ENCODE results near the gene GLRA1. TPM values are rescaled to one million over a fixed set of nuclear protein-coding genes. Genes with fewer than 3 reads are reported as not detected.

The GLRA1 gene
- total RNA-seq, 1 donor from 2014 or later = not detected

DNA sequence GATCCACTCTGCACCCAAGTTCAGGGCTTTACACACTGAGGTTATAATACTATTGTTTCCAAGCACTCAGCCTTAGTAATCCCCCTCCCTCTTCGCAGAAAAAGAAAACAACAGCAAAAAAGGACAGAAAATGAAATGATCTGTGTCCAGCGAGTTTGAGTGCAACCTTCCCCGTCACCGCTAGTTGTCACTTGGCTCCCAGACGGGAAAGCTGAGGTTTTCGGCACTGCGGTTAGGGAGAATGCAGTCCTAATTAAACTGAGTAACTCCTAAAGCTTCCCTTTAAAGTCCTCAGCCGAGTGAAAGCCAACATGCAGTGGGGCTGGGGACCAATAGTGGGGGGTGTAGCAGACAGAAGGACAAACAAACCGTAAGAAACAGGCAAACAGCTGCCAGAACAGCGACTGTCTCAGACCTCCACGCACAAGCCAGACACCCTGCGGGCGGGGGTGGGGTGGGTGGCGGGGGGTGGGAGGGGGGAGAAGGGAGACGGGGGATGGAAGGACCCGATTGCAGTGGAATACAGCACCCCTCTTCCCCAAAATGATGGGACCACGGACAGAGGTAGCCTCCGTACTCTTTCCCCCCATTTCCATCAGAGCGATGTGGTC, 680 bp downstream of the GLRA1 start:
- no peaks in the 10 kb centered on the region for H3K4me1 ChIP-seq
- intact Hi-C loops (cut with DNase I) = no loop called here
- H3K9me3 ChIP-seq = no peaks in the 10 kb centered on the region
- TF ChIP-seq POLR2AphosphoS5 (IDR thresholded peaks at IDR 0.05; ENCODE audit: insufficient read depth in 1 of 2, low read depth in 1 of 2) (no peak), POLR2A (IDR thresholded peaks at IDR 0.05) (no peak)
- TF ChIP-seq, protein P1, sequence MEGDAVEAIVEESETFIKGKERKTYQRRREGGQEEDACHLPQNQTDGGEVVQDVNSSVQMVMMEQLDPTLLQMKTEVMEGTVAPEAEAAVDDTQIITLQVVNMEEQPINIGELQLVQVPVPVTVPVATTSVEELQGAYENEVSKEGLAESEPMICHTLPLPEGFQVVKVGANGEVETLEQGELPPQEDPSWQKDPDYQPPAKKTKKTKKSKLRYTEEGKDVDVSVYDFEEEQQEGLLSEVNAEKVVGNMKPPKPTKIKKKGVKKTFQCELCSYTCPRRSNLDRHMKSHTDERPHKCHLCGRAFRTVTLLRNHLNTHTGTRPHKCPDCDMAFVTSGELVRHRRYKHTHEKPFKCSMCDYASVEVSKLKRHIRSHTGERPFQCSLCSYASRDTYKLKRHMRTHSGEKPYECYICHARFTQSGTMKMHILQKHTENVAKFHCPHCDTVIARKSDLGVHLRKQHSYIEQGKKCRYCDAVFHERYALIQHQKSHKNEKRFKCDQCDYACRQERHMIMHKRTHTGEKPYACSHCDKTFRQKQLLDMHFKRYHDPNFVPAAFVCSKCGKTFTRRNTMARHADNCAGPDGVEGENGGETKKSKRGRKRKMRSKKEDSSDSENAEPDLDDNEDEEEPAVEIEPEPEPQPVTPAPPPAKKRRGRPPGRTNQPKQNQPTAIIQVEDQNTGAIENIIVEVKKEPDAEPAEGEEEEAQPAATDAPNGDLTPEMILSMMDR (IDR thresholded peaks at IDR 0.05) = no peak
- no peak overlapping the region for H3K27ac ChIP-seq
- DNase-seq (ENCODE audit: extremely low spot score in 2 of 2) = no peak
- H3K4me3 ChIP-seq = no peak overlapping the region
- H3K27me3 ChIP-seq = no peaks in the 10 kb centered on the region
- no peaks in the 10 kb centered on the region for H3K36me3 ChIP-seq

- H3K4me3 ChIP-seq = no peak overlapping the region
- no peak overlapping the region for H3K27ac ChIP-seq
- no peaks in the 10 kb centered on the region for H3K9me3 ChIP-seq
- H3K4me1 ChIP-seq = no peaks in the 10 kb centered on the region
- H3K36me3 ChIP-seq = no peaks in the 10 kb centered on the region
- intact Hi-C loops (cut with DNase I) = no loop called here
- H3K27me3 ChIP-seq = no peaks in the 10 kb centered on the region
- TF ChIP-seq POLR2A (IDR thresholded peaks at IDR 0.05) (no peak), POLR2AphosphoS5 (IDR thresholded peaks at IDR 0.05; ENCODE audit: insufficient read depth in 1 of 2, low read depth in 1 of 2) (no peak)
- TF ChIP-seq, protein P1 (IDR thresholded peaks at IDR 0.05) = no peak
- DNase-seq (ENCODE audit: extremely low spot score in 2 of 2) = no peak
Observed at GRCh38 chr5:151921916-151922315, 2.7 kb downstream of the GLRA1 start.

DNA sequence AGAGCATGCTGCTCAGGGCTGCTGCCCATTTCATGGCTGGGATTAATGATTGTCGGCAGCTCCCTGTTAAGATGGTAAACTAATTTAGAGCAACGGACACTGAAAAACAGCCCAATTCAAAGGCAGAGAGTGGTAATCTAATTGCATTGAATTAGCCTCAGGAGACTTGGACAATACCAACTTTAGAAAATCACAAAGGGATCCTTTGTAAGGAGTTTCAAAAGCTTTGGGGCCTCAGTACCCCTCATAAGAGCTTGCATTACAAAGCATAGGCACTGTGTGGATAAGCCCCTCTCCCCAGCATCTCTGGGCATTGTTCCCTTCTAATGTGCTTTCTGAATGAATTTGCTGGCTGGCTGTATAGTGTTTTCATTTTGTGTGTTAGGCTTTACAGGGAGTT, 6.7 kb downstream of the GLRA1 start:
- intact Hi-C loops (cut with DNase I) = no loop called here
- Histone ChIP-seq H3K27ac (no peak overlapping the region), H3K4me1 (no peaks in the 10 kb centered on the region), H3K27me3 (no peaks in the 10 kb centered on the region), H3K9me3 (no peaks in the 10 kb centered on the region), H3K36me3 (no peaks in the 10 kb centered on the region), H3K4me3 (no peak overlapping the region)
- TF ChIP-seq POLR2A (IDR thresholded peaks at IDR 0.05) (no peak), POLR2AphosphoS5 (IDR thresholded peaks at IDR 0.05; ENCODE audit: insufficient read depth in 1 of 2, low read depth in 1 of 2) (no peak)
- TF ChIP-seq, protein P1 (IDR thresholded peaks at IDR 0.05) = no peak
- no peak for DNase-seq (ENCODE audit: extremely low spot score in 2 of 2)

DNA sequence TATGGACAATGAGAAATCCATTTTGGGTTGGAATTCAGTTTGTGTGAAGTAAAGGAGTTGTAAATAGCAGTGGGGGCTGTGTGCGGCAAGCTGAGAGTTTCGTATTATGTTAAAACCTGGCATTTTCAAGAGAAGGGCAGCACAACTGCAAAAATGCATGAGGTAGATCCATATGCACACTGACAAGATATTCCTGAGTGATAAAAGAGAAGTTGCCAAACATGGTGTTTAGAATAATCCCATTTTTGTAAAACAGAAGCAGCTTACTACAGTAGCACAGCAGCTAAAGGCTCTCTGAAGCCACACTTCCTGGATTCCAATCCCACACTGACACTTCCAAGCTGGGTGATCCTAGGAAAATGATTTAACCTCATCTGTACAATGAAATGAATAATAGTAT, 11.2 kb downstream of the GLRA1 start:
- intact Hi-C loops (cut with DNase I) = no loop called here
- Histone ChIP-seq H3K27me3 (no peaks in the 10 kb centered on the region), H3K27ac (no peak overlapping the region), H3K36me3 (no peaks in the 10 kb centered on the region), H3K4me3 (no peak overlapping the region), H3K4me1 (no peaks in the 10 kb centered on the region), H3K9me3 (no peaks in the 10 kb centered on the region)
- DNase-seq (ENCODE audit: extremely low spot score in 2 of 2) = no peak
- TF ChIP-seq, protein P1 (IDR thresholded peaks at IDR 0.05) = no peak
- TF ChIP-seq POLR2A (IDR thresholded peaks at IDR 0.05) (no peak), POLR2AphosphoS5 (IDR thresholded peaks at IDR 0.05; ENCODE audit: insufficient read depth in 1 of 2, low read depth in 1 of 2) (no peak)

GRCh38 chr5:151912360-151912759, 12.3 kb downstream of the GLRA1 start:
- DNase-seq (ENCODE audit: extremely low spot score in 2 of 2) = no peak

More at GRCh38 chr5:151912360-151912759, 12.3 kb downstream of the GLRA1 start:
- TF ChIP-seq, protein P1 (IDR thresholded peaks at IDR 0.05) = no peak
- no peaks in the 10 kb centered on the region for H3K9me3 ChIP-seq
- H3K27me3 ChIP-seq = no peaks in the 10 kb centered on the region
- no peak overlapping the region for H3K4me3 ChIP-seq
- no peaks in the 10 kb centered on the region for H3K4me1 ChIP-seq
- H3K27ac ChIP-seq = no peak overlapping the region
- H3K36me3 ChIP-seq = no peaks in the 10 kb centered on the region
- intact Hi-C loops (cut with DNase I) = no loop called here

All from vagina (tissue), 2 donors.